Caco-2 (cell line): Measurements from ENCODE around the gene UQCRH. TPM values are rescaled to one million over a fixed set of nuclear protein-coding genes. Genes with fewer than 3 reads are reported as not detected.

ENCODE experiments used
- BruUV-seq: library from RNA; stranded (reverse); fragments of 400-500 nt; replicated peaks from 2 replicates; lab custom pipeline; 2021; lab: Mats Ljungman, UMichigan
- CTCF ChIA-PET: fragments of 300-600 bp; sonication (Branson Sonifier 250); formaldehyde crosslinking; loops from one replicate; lab custom pipeline; 2022; ENCODE audit warnings: antibody characterized with exemption; lab: Charles Lee
- POLR2A ChIA-PET: fragments of 300-600 bp; sonication (Branson Sonifier 250); formaldehyde crosslinking; loops from one replicate; lab custom pipeline; 2022; ENCODE audit warnings: antibody characterized with exemption; lab: Charles Lee
- DNase-seq, 2 experiments: peaks; one replicate each; pipeline versions ENCODE4 v3.0.0 to v3.0.0-alpha.2; 2020 to 2022
- H3K27me3 ChIP-seq: replicated peaks from 2 replicates; pipeline ENCODE4 v1.6.0; 2011; ENCODE audit warnings: low read length; ENCODE audit not compliant: control insufficient read depth, insufficient read depth
- H3K36me3 ChIP-seq: 2 replicates; pipeline ENCODE4 v1.5.1; 2011; ENCODE audit warnings: low read length; ENCODE audit not compliant: control insufficient read depth, insufficient read depth
- H3K4me1 ChIP-seq: fragments of 250-450 bp; sonication (Bioruptor Pico); 2 replicates; pipeline ENCODE4 v1.5.1; 2020; ENCODE audit warnings: mild to moderate bottlenecking
- H3K4me3 ChIP-seq: 2 replicates; pipeline ENCODE4 v1.5.1; 2011; ENCODE audit warnings: low read depth, mild to moderate bottlenecking, control low read depth, low read length
- H3K9me3 ChIP-seq: fragments of 250-450 bp; sonication (Bioruptor Pico); 2 replicates; pipeline ENCODE4 v1.5.1; 2020; ENCODE audit warnings: mild to moderate bottlenecking, moderate library complexity
- H3K27ac Mint-ChIP-seq: one replicate; pipeline ENCODE4 v1.8.0; 2022; ENCODE audit warnings: mixed read lengths; ENCODE audit not compliant: unreplicated experiment
- H3K27me3 Mint-ChIP-seq: one replicate; pipeline ENCODE4 v1.8.0; 2022; ENCODE audit warnings: mixed read lengths; ENCODE audit not compliant: insufficient read depth, unreplicated experiment
- H3K36me3 Mint-ChIP-seq: one replicate; pipeline ENCODE4 v1.8.0; 2022; ENCODE audit warnings: mild to moderate bottlenecking, mixed read lengths; ENCODE audit not compliant: insufficient read depth, unreplicated experiment
- H3K4me1 Mint-ChIP-seq: one replicate; pipeline ENCODE4 v1.8.0; 2022; ENCODE audit warnings: low read depth, mixed read lengths; ENCODE audit not compliant: unreplicated experiment
- H3K4me3 Mint-ChIP-seq: one replicate; pipeline ENCODE4 v1.8.0; 2022; ENCODE audit warnings: mild to moderate bottlenecking, moderate library complexity, mixed read lengths; ENCODE audit not compliant: unreplicated experiment
- H3K9me3 Mint-ChIP-seq: one replicate; pipeline ENCODE4 v1.8.0; 2022; ENCODE audit warnings: mixed read lengths; ENCODE audit not compliant: unreplicated experiment
- intact Hi-C: fragments of 100-400 bp; cut with micrococcal nuclease; formaldehyde crosslinking; loops from one replicate; pipeline ENCODE4 v1.10.0; 2022; ENCODE audit not compliant: unreplicated experiment
- total RNA-seq: library from RNA; stranded (reverse); gene quantifications from 2 replicates; pipeline ENCODE4 v1.2.3, GENCODE V29; 2022
- TF ChIP-seq, protein P1 (sequence below), 2 experiments: fragments of 200-600 bp in 1 of 2; IDR thresholded peaks; 1 replicate in 1 of 2; 2 replicates in 1 of 2; pipeline versions ENCODE4 v1.5.1 to v1.8.0; 2011 to 2022; ENCODE audit warnings: antibody characterized with exemption in 1 of 2, control low read depth in 1 of 2, inconsistent platforms in 1 of 2, low read depth in 1 of 2, low read length in 1 of 2, mild to moderate bottlenecking in 1 of 2, moderate library complexity in 1 of 2; ENCODE audit not compliant: insufficient read depth in 1 of 2, severe bottlenecking in 1 of 2, unreplicated experiment in 1 of 2

Gene UQCRH
- total RNA-seq, 1 experiment from 2014 or later = 277 TPM

DNA sequence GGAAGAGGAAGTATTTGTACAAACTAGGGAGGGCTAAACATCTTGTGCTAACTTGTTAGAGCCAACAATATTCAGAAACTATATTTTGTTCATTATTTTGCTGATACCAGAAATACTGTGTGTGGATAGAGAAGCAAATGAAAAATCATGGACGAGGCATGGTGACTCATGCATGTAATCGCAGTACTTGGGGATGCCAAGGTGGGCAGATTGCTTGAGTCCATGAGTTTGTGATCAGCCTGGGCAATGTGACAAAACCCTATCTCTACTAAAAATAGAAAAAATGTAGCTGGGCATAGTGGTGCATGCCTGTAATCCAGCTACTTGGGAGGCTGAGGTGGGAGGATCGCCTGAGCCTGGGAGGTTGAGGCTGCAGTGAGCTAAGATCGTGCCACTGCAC is 13.5 kb upstream of the UQCRH start:
- intact Hi-C loops = loop anchor here (10.0 kb wide), 1 partner anchor 55 kb away; the partner anchor contains the start of gene NSUN4
- Mint-ChIP-seq H3K4me1 (peaks cover 8% of the 10 kb centered on the region), H3K4me3 (no peak overlapping the region), H3K36me3 (peaks cover 59% of the 10 kb centered on the region), H3K27me3 (no peaks in the 10 kb centered on the region), H3K9me3 (no peaks in the 10 kb centered on the region), H3K27ac (no peak overlapping the region)
- peaks cover 11% of the 10 kb centered on the region for H3K4me1 ChIP-seq
- DNase-seq = no peak
- H3K27me3 ChIP-seq = no peaks in the 10 kb centered on the region
- no peak overlapping the region for H3K4me3 ChIP-seq
- TF ChIP-seq, protein P1, sequence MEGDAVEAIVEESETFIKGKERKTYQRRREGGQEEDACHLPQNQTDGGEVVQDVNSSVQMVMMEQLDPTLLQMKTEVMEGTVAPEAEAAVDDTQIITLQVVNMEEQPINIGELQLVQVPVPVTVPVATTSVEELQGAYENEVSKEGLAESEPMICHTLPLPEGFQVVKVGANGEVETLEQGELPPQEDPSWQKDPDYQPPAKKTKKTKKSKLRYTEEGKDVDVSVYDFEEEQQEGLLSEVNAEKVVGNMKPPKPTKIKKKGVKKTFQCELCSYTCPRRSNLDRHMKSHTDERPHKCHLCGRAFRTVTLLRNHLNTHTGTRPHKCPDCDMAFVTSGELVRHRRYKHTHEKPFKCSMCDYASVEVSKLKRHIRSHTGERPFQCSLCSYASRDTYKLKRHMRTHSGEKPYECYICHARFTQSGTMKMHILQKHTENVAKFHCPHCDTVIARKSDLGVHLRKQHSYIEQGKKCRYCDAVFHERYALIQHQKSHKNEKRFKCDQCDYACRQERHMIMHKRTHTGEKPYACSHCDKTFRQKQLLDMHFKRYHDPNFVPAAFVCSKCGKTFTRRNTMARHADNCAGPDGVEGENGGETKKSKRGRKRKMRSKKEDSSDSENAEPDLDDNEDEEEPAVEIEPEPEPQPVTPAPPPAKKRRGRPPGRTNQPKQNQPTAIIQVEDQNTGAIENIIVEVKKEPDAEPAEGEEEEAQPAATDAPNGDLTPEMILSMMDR (IDR thresholded peaks at IDR 0.05; ENCODE audit: insufficient read depth in 1 of 2, low read depth in 1 of 2, low read length in 1 of 2, severe bottlenecking in 1 of 2, unreplicated experiment in 1 of 2) = no peak
- H3K9me3 ChIP-seq = no peaks in the 10 kb centered on the region
- POLR2A ChIA-PET = no interaction called here
- no peaks in the 10 kb centered on the region; the same call in 1 of the 2 replicates for H3K36me3 ChIP-seq
- no TSS peak for BruUV-seq
- CTCF ChIA-PET = no interaction called here

DNA sequence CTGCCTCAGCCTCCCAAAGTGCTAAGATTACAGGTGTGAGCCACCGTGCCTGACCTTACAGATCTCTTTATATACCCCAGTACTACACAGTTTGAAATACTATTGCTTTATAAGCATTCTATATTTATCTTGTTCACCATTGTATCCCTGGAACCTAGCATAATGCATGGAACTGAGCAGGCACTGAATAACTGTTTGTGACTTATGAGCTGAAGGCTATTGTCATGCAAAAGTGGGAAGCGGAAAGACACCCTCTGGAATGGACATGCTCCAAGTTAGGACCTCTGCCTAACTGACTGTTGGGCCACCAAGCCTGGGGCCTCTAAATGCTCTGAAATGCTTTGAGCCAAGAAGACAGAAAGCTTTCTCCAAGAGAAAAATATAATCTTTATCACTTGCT is 8.2 kb upstream of the UQCRH start:
- Histone ChIP-seq H3K27me3 (no peaks in the 10 kb centered on the region), H3K4me1 (peaks cover 6% of the 10 kb centered on the region; the same call in 1 of the 2 replicates), H3K9me3 (no peaks in the 10 kb centered on the region), H3K4me3 (no peak overlapping the region), H3K36me3 (no peaks in the 10 kb centered on the region)
- TF ChIP-seq, protein P1 (IDR thresholded peaks at IDR 0.05; ENCODE audit: insufficient read depth in 1 of 2, low read depth in 1 of 2, low read length in 1 of 2, severe bottlenecking in 1 of 2, unreplicated experiment in 1 of 2) = no peak
- no peaks in the 10 kb centered on the region for H3K9me3 Mint-ChIP-seq
- BruUV-seq = no TSS peak
- ChIA-PET POLR2A (no interaction called here), CTCF (no interaction called here)
- no peak for DNase-seq
- H3K4me3 Mint-ChIP-seq = no peak overlapping the region
- H3K4me1 Mint-ChIP-seq = peaks cover 1% of the 10 kb centered on the region
- no peak overlapping the region for H3K27ac Mint-ChIP-seq
- intact Hi-C loops = no loop called here
- H3K27me3 Mint-ChIP-seq = no peaks in the 10 kb centered on the region
- peaks cover 45% of the 10 kb centered on the region for H3K36me3 Mint-ChIP-seq

DNA sequence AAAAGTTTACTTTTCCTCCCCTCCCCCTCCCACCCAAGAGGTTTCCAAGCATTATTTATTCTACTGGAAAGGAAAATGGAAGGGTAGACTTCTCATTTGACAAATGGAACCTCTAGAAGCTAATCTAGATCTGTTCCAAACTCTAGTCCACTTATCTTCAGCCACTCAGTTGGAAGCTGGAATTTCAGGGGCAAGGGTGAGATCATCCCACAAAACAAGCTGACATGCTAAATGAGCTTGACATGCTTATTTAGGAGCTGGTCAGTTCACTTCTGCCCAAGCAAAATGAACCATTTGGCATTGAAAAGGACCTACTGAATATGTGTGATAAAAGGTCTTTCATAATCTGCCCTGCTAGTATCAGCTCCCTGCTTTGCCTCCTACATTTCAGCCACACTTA is 5.1 kb upstream of the UQCRH start:
- Mint-ChIP-seq H3K4me3 (no peak overlapping the region), H3K4me1 (peaks cover 14% of the 10 kb centered on the region), H3K27me3 (no peaks in the 10 kb centered on the region), H3K9me3 (no peaks in the 10 kb centered on the region), H3K27ac (no peak overlapping the region), H3K36me3 (peaks cover 47% of the 10 kb centered on the region)
- no peaks in the 10 kb centered on the region for H3K27me3 ChIP-seq
- CTCF ChIA-PET = no interaction called here
- no peaks in the 10 kb centered on the region for H3K9me3 ChIP-seq
- intact Hi-C loops = no loop called here
- H3K4me1 ChIP-seq = peaks cover 13% of the 10 kb centered on the region
- no peak overlapping the region for H3K4me3 ChIP-seq
- POLR2A ChIA-PET = no interaction called here
- no peak for DNase-seq
- no TSS peak for BruUV-seq
- H3K36me3 ChIP-seq = no peaks in the 10 kb centered on the region
- TF ChIP-seq, protein P1 (IDR thresholded peaks at IDR 0.05; ENCODE audit: insufficient read depth in 1 of 2, low read depth in 1 of 2, low read length in 1 of 2, severe bottlenecking in 1 of 2, unreplicated experiment in 1 of 2) = no peak
